GM18498 (cell line): ENCODE results near the gene SH3BGRL.

Experiments used
- ATAC-seq: cut with Tn5 transposase; IDR thresholded peaks from one replicate; pipeline ENCODE4 v1.9.1; 2021; ENCODE audit warnings: mild to moderate bottlenecking, moderate library complexity; ENCODE audit not compliant: unreplicated experiment

Gene SH3BGRL

DNA sequence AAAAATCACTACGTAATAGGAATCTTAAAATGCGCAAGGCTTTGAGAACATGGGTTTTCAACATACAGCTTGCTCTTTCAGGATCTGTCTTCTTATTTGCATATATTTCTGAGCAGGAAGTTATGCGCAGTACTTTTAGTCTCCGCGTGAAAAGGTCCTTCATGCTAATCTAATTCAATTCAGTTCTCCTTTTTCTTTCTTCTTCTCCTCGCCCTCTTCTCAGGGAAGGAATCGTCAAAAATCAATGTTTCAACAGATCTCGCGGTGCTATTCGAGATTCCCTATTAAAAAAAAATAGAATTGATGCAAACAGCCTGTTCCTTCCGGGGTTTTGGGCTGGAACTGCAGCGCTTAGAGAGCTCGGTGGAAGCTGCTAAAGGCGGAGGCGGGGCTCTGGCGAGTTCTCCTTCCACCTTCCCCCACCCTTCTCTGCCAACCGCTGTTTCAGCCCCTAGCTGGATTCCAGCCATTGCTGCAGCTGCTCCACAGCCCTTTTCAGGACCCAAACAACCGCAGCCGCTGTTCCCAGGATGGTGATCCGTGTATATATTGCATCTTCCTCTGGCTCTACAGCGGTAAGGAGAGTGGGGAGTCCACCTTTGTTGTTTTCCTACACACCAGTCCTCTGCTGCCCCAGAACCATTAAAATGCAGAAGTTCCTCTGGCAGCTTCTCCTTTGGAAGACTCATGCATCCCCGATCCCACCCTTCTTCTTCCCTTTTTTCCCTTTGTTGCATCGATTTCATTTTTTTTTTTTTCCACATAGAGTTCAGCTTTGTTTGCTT is at the start of gene SH3BGRL, which contains the start of gene HMGN5:
SH3BGRL (plus strand) TSS at position 432 of the 785 bp plus-strand sequence; CDS start at position 531, 99 bp downstream.
HMGN5 (minus strand) TSS at position 243 of the 785 bp plus-strand sequence. CDS start 80,364 bp downstream, outside the sequence.
- ATAC-seq, result peak; percentile 97

DNA sequence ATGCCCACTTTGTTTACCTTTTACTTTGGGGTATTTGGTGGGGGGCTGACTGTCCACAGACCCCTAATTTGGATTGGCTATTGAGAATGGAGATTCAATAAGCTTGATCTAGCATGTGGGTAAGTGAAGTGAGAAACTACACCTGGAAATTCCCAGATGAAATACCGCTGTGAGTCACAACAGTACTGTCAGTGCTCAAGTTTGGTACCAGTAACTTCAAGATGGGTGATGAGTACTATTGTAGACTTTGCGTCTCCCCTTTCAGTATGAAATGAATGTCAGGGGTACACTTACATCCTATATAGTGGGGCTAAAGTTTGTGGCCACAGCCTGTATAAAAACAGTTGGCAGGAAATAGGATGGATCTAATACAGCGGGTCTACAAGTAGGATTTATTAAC is 33.5 kb upstream of the SH3BGRL start:
- no peak for ATAC-seq

DNA sequence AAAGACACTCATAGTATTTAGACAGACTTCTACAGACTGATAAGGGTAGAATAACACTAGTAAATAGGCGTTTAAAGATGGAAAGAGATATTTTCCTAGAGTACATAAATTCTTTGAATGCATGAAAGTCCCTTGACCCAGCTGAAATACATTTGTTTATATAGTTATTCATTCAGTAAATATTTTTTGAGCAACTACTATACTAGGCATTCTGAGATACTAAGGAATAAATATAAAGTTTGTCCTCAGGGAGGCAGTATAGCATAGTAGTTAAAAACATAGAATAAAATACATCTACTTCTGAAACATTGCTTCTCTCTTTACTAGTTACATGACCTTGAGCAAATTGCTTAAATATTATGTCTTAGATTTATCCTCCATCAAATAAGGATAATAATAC is 27.6 kb upstream of the SH3BGRL start:
- ATAC-seq, result no peak

DNA sequence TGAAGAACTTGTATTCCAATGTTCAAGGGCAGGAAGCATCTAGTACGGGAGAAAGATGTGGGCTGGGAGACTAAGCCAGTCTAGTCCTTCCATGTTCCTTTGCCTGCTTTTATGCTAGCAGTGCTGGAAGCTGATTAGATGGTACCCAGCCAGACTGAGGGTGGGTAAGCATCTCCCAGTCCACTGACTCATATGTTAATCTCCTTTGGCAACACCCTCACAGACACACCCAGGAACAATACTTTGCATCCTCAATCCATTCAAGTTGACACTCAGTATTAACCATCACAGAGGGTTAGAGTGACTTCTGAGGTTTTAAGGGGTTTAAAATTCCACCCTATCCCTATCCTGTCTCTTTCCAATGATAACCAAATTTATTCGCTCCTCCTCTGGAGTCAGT is 6.6 kb upstream of the SH3BGRL start:
- no peak for ATAC-seq

DNA sequence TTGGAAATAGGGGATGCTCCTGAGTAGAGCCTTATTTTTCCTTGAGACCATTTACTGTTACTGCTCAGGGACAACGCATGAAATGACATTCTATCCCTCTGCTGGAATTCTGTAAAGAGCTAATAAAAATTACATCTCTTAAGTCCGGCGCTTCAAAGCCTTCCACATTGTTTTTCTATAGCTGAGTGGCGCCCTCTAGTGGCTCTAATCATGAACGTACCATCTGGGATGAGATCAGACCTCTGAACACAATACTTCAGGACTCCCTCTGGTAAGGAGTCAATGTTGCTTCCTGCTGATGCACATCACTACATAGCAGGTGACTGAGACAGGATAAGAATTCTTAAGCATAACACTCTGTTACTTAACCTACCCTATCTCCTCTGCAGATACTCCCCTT is 6.2 kb upstream of the SH3BGRL start:
- peak; percentile 86 for ATAC-seq

DNA sequence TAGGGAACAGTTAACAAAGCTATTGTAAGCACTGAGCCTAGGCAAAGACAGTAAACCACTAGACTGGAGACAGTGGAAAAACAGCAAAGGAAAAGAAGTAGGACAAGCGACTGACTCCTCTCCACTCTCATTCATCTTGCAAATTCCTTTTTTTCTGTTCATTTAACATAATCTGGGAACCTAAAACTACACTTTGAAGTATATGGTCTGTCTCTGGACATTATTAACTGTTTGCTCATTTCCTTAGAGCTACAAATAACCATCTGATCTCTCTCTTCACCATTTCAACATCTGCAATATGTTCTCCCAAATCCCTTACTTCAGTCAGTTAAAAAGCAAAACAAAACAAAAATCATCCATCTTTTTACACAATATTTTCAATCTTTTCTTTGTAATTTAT is 831 bp upstream of the SH3BGRL start:
- ATAC-seq, result no peak

DNA sequence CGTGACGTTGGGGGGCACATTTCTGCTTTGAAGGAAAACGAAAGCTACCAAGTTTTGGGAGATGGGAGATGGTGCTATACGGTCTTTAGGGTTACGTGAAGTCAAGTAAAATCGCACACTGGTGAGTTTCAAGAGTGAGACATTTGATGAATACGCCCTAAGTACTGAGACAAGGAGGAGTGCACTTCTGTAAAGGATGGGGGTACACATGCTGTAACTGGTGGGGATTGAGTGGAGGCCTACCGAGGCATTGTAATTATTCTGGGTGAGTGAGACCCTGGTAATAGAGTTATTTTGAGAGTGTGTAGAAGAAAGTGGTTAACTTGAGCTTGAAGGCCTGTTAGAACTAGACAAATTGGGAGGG is 536 bp downstream of the SH3BGRL start:
- ATAC-seq, result no peak

DNA sequence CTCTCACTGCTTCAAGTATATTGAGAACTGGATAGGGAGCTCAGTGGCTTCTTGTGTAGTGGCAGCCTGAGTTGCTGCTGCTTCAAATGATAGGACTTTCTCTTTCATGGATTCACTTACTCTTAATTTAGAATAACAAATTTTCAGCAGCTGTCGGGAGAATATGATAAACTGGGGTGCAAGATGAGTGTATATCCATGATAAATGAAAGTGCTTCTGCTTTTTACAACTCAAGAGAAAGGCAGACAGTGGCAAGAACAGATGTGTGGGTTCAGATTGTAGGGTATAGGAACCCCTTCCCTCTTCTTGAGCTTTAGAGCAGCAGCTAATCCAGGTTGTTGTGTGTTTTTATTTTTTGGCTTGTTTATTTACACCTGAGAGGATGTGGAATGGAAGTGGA is 1.0 kb downstream of the SH3BGRL start:
- no peak for ATAC-seq

DNA sequence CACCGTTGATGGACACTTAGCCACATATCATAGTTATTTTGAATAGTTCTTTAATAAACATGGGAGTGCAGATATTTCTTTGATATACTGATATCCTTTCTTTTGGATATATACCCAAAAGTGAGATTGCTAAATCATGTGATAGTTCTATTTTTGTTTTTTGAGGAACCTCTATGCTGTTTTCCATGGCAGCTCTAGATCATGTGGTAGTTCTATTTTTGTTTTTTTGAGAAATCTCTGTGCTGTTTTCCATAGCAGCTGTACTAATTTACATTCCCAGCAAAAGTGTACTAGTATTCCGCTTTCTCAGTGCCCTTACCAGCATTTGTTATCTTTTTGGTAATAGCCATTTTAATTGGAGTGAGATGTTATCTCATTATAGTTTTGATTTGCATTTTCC is 3.6 kb downstream of the SH3BGRL start:
- no peak for ATAC-seq

DNA sequence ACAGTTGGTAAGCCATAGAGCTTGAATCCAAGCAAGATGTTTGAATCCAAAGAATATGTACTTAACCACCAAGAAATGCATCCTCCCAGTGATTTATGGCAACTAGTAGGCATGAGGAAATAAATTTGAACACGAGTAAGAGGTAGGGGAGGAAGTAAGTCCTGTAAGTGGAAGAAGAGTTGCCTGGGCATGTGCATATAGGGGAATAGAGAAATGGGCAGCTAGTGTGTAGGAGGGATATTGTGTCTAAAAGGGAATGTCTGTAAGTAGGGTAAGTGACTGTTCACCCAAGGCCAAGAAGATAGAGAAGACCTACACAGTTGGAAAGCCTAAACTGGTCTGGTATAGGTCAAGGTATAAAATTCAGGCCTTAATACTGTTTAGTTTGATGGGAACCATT is 4.6 kb downstream of the SH3BGRL start:
- no peak for ATAC-seq

DNA sequence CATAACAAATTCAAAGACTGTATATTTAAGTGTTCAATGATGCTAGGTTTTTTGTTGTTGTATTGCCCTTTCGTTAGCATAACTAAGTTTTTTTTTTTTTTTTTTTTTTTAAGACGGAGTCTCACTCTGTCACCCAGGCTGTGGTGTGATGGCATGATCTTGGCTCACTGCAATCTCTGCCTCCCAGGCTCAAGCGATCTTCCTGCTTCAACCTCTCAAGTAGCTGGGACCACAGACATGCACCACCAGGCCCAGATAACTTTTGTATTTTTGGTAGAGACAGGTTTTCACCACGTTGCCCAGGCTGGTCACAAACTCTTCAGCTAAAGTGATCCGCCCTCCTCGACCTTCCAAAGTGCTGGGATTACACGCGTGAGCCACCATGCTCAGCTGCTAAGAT is 7.0 kb downstream of the SH3BGRL start:
- ATAC-seq, result no peak

DNA sequence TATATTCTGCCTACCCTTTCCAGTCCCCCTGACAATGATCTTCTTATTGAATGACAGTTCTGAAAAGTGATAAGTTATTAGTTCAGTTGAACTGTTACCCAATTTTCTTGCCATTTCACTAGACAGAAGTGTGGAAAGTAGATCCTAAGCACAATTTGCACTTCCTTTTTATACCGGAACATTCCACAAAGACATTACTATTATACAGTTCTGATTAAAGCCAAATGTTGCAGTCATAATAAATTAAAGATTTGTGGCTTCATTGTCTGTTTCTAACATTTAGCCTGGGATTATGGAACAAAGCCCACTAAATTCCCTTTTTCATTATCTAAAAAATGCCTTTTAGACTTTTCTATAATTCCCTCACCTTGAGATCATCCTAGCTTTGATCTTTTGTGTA is 13.8 kb downstream of the SH3BGRL start:
- no peak for ATAC-seq

DNA sequence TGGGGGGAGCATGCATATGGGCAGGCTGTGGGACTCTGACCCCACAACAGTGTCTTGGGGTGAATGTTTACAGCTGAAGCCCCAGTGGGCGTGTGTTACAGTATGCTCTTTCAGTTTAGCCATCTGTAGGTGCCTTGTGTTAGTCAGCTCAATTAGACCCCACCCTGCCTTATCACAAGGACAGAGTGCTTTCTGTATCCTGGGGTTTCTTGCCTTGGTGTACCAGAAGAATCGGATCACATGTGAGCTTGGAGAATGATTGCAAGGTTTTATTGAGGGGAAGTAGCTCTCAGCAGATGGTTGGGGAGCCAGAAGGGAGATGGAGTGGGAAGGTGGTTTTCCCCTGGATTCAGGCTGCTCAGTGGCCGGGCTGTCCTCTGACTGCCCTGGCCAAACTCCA is 27.3 kb downstream of the SH3BGRL start:
- ATAC-seq, result no peak

DNA sequence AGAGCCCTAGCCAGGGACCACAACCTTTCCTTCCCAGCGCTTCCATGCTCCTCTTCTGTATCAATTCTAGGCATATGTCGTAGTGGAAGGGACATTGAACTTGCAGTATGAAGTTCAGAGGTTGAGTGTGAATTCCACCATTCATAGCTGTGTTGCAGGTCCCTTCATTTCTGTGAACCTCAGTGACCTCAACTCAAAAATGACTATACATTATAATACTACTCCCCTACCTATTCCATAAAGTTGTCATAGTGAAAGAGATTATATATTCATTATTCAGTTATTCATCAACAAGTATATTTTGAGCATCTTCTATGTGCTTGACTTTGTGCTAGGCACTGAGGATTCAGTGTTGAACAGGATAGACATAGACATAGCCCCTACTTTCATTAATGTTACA is 28.0 kb downstream of the SH3BGRL start:
- ATAC-seq, result no peak

DNA sequence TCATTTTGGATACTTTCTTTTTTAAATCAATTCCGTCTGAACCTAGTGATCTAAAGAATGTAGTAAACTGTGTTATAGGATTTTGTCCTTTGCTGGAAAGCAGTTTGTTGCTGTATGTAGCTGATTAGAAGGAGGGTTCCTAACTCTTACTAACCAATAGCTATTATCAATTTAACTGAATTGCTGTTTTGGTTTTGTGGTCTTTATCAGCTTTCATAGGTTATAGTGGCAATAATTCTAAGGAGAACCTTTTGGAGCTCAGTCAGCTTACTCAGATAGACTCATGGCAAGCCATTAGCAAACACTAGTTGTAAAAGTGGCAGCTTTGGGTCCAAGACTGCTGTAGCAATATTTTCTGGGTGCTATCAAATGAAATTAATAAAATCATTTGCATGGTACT is 29.6 kb downstream of the SH3BGRL start:
- no peak for ATAC-seq

DNA sequence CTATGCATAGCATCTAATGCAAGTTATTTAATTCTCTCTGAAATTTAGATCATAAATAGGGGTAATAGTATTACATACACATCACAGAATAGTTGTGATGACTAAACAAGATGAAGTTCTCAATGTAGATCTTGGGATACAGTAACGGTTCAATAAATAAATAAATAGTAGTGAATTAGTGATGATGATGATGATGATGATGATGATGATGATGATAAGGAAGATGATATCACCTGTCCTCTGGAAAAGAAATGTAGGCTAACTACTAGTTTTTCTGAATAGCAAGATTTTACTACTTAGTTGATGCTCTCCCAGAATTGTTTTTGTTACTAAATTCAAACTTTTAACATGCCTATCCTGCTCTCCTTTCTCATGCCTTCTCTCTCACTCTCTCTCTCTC is 30.3 kb downstream of the SH3BGRL start:
- ATAC-seq, result no peak

DNA sequence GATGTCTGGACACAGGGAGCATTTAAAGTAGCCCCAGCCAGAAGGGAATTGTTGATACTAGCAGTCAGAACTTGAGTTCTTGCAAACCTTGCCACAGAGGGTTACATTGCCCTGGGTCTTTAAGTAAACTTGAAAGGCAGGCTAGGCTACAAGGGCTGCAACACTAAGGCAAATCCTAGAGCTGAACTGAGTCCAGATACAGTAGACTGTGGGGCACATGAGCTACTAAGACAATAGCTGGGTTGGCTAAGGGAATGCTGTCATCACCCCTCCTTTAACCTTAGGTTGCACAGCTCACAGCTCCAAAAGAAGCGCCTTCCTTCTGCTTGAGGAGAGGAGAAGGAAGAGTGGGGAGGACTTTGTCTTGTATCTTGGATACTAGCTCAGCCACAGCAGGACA is 35.6 kb downstream of the SH3BGRL start:
- no peak for ATAC-seq

DNA sequence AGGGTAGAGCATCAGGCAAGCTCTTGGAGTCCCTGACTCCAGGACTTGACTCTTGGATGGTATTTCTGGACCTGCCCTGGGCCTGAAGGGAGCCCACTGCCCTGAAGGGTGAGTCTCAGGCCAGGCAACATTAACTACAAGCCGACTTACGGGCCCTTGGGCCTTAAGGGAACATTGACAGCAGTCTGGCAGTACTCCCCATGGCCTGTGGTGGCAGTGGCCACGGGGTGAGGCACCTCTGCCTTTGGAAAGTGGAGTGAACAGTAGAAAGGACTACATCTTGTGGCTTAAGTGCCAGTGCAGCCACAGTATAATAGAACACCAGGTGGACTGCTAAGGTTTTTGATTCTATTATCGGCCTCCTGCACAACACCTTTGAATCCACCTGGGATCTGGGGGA is 36.3 kb downstream of the SH3BGRL start:
- ATAC-seq, result no peak

DNA sequence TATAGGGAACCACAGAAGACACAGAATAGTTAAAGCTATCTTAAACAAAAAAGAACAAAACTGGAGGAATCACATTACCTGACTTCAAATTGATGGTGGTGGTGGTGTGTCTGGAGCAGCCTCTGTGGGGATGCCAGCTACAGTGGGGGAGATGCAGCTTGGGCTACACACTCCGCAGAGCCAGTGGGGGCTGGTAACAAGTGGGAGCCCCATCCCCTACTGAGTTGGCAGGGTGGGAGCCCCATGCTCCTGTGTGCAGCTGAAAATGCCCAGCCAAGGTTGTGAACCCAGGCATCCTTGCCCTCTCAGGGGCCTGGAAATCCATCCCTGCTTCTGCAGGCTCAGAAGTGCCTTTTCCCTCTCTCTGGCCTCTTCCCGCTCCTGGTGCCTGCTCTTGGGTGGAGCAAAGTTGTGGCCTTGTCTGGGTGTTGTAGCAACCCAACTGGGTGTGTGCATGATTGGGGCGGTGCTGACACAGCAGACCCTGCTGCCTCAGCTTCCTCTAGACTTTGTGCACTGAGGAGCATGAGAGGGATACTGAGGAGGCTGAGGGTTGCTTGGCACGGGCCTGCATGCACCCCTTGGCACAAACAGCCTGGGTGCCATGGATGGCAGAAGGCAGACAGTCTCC is 38.9 kb downstream of the SH3BGRL start:
- ATAC-seq, result no peak

DNA sequence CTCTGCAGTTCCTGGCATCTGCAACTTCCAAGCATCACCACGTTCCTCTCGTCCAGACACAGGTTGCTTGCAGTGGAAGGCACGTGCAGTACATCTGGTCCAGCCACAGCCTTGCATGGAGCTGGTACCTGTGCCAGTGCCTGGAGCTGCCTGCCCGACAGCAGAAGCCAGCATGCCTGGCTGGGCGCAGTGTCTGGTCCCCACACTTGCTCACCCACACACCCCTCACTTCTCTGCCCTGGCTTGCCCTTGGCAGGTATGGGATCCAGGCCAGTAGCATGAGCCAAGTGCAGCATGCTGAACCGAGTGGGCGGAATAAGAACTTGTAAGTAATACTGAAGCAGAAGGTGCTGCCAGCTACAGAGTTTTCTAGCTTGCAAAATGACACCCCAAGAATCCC is 39.9 kb downstream of the SH3BGRL start:
- no peak for ATAC-seq

DNA sequence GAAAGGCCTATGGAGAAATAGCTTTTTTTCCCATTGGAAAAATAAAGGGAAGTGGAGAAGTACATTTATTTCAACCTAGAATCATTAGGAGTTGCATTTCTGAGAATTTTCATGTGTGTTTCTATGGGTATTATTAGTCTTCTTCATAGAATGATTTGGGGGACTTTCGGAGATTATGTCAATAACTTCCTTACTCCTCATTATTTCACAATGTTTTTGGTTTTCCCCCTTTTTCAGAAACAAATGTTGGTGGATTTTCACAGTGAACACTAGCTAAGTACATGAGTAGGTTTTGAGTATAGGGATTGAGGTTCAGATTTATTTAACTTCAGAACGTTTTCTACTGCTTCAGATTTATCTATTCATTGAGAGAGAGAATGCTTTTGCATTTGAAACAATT is 54.0 kb downstream of the SH3BGRL start:
- ATAC-seq, result no peak

DNA sequence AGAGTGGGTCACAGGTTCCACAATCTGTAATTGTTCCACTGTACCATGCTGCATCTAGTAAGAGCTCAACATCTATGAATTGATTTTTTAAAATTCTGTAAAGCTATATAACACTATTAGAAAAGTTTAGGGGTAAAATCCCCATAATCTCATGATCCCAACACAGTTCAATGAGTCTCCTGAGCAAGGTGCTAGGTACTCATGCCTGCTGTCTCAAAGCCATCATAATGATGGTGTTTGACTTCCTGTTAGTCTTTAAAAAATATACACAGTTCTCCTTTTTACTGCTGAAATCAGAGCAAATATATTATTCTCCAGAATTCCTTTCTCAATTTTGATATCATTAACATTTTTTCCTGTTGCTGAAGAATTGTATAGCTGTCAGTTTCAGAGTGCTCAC is 55.9 kb downstream of the SH3BGRL start:
- no peak for ATAC-seq
